Caco-2 (cell line): ENCODE results near the gene EXOC6B. TPM values are rescaled to one million over a fixed set of nuclear protein-coding genes. Genes with fewer than 3 reads are reported as not detected.

Source experiments
- BruUV-seq: library from RNA; stranded (reverse); fragments of 400-500 nt; replicated peaks from 2 replicates; lab custom pipeline; 2021; lab: Mats Ljungman, UMichigan
- CTCF ChIA-PET: fragments of 300-600 bp; sonication (Branson Sonifier 250); formaldehyde crosslinking; loops from one replicate; lab custom pipeline; 2022; ENCODE audit warnings: antibody characterized with exemption; lab: Charles Lee
- POLR2A ChIA-PET: fragments of 300-600 bp; sonication (Branson Sonifier 250); formaldehyde crosslinking; loops from one replicate; lab custom pipeline; 2022; ENCODE audit warnings: antibody characterized with exemption; lab: Charles Lee
- DNase-seq, 2 experiments: peaks; one replicate each; pipeline versions ENCODE4 v3.0.0 to v3.0.0-alpha.2; 2020 to 2022
- H3K27me3 ChIP-seq: replicated peaks from 2 replicates; pipeline ENCODE4 v1.6.0; 2011; ENCODE audit warnings: low read length; ENCODE audit not compliant: control insufficient read depth, insufficient read depth
- H3K36me3 ChIP-seq: 2 replicates; pipeline ENCODE4 v1.5.1; 2011; ENCODE audit warnings: low read length; ENCODE audit not compliant: control insufficient read depth, insufficient read depth
- H3K4me1 ChIP-seq: fragments of 250-450 bp; sonication (Bioruptor Pico); 2 replicates; pipeline ENCODE4 v1.5.1; 2020; ENCODE audit warnings: mild to moderate bottlenecking
- H3K4me3 ChIP-seq: 2 replicates; pipeline ENCODE4 v1.5.1; 2011; ENCODE audit warnings: low read depth, mild to moderate bottlenecking, control low read depth, low read length
- H3K9me3 ChIP-seq: fragments of 250-450 bp; sonication (Bioruptor Pico); 2 replicates; pipeline ENCODE4 v1.5.1; 2020; ENCODE audit warnings: mild to moderate bottlenecking, moderate library complexity
- H3K27ac Mint-ChIP-seq: one replicate; pipeline ENCODE4 v1.8.0; 2022; ENCODE audit warnings: mixed read lengths; ENCODE audit not compliant: unreplicated experiment
- H3K27me3 Mint-ChIP-seq: one replicate; pipeline ENCODE4 v1.8.0; 2022; ENCODE audit warnings: mixed read lengths; ENCODE audit not compliant: insufficient read depth, unreplicated experiment
- H3K36me3 Mint-ChIP-seq: one replicate; pipeline ENCODE4 v1.8.0; 2022; ENCODE audit warnings: mild to moderate bottlenecking, mixed read lengths; ENCODE audit not compliant: insufficient read depth, unreplicated experiment
- H3K4me1 Mint-ChIP-seq: one replicate; pipeline ENCODE4 v1.8.0; 2022; ENCODE audit warnings: low read depth, mixed read lengths; ENCODE audit not compliant: unreplicated experiment
- H3K4me3 Mint-ChIP-seq: one replicate; pipeline ENCODE4 v1.8.0; 2022; ENCODE audit warnings: mild to moderate bottlenecking, moderate library complexity, mixed read lengths; ENCODE audit not compliant: unreplicated experiment
- H3K9me3 Mint-ChIP-seq: one replicate; pipeline ENCODE4 v1.8.0; 2022; ENCODE audit warnings: mixed read lengths; ENCODE audit not compliant: unreplicated experiment
- intact Hi-C: fragments of 100-400 bp; cut with micrococcal nuclease; formaldehyde crosslinking; loops from one replicate; pipeline ENCODE4 v1.10.0; 2022; ENCODE audit not compliant: unreplicated experiment
- total RNA-seq: library from RNA; stranded (reverse); gene quantifications from 2 replicates; pipeline ENCODE4 v1.2.3, GENCODE V29; 2022
- TF ChIP-seq, protein P1 (sequence below), 2 experiments: fragments of 200-600 bp in 1 of 2; IDR thresholded peaks; 1 replicate in 1 of 2; 2 replicates in 1 of 2; pipeline versions ENCODE4 v1.5.1 to v1.8.0; 2011 to 2022; ENCODE audit warnings: antibody characterized with exemption in 1 of 2, control low read depth in 1 of 2, inconsistent platforms in 1 of 2, low read depth in 1 of 2, low read length in 1 of 2, mild to moderate bottlenecking in 1 of 2, moderate library complexity in 1 of 2; ENCODE audit not compliant: insufficient read depth in 1 of 2, severe bottlenecking in 1 of 2, unreplicated experiment in 1 of 2

EXOC6B gene
- total RNA-seq, 1 experiment from 2014 or later, result 36.1 TPM

DNA sequence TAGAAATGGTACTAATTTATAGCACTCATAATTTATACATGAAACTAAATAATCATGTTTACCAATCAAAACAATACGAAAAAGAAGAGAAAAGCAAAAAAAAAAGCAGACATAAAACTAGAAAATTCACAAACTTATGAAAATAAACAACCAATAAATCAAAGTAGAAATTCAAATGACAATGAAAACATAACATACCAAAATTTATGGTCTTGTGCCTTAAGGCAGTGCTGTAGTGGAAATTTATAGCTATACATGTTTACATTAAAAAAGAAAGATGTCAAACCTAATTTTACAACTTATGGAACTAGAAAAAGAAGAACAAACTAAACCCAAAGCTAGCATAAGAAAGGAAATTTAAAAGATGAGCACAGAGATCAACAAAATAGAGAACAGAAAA is 45.2 kb upstream of the EXOC6B start:
- ChIA-PET POLR2A (no interaction called here), CTCF (interaction anchor here (0.9 kb wide), 1 partner anchor 8 kb away, joined by 4 read pairs; no protein-coding TSS in a partner anchor)
- Histone ChIP-seq H3K4me1 (no peaks in the 10 kb centered on the region), H3K27me3 (no peaks in the 10 kb centered on the region), H3K36me3 (no peaks in the 10 kb centered on the region), H3K9me3 (0 out of 2 replicates have a peak, but pooled peaks cover 8% of the 10 kb centered on the region), H3K4me3 (no peak overlapping the region)
- no TSS peak for BruUV-seq
- Mint-ChIP-seq H3K27me3 (peaks cover 5% of the 10 kb centered on the region), H3K4me3 (no peak overlapping the region), H3K9me3 (peaks cover 10% of the 10 kb centered on the region), H3K36me3 (no peaks in the 10 kb centered on the region), H3K4me1 (no peaks in the 10 kb centered on the region), H3K27ac (no peak overlapping the region)
- no peak for DNase-seq
- TF ChIP-seq, protein P1, sequence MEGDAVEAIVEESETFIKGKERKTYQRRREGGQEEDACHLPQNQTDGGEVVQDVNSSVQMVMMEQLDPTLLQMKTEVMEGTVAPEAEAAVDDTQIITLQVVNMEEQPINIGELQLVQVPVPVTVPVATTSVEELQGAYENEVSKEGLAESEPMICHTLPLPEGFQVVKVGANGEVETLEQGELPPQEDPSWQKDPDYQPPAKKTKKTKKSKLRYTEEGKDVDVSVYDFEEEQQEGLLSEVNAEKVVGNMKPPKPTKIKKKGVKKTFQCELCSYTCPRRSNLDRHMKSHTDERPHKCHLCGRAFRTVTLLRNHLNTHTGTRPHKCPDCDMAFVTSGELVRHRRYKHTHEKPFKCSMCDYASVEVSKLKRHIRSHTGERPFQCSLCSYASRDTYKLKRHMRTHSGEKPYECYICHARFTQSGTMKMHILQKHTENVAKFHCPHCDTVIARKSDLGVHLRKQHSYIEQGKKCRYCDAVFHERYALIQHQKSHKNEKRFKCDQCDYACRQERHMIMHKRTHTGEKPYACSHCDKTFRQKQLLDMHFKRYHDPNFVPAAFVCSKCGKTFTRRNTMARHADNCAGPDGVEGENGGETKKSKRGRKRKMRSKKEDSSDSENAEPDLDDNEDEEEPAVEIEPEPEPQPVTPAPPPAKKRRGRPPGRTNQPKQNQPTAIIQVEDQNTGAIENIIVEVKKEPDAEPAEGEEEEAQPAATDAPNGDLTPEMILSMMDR (IDR thresholded peaks at IDR 0.05; ENCODE audit: insufficient read depth in 1 of 2, low read depth in 1 of 2, low read length in 1 of 2, severe bottlenecking in 1 of 2, unreplicated experiment in 1 of 2), result no peak
- intact Hi-C loops, result no loop called here

DNA sequence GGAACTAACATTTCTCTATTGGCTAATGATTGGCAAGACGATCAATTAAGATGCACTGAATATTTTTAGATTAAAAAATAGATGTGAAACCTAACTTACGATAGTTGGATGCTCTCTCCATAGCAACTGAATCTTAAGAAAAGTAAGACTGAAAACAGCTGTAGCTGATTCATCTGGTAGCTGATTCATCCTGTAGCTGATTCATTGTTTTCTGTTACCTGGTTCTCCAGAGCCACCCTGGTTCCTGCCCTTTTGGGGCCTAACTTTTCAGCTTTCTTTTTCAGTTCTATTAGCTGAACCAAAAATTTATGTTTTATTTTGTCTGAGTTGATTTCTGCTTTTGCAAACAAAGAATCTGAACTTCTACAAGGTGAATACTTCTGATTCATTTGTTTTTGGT is 38.7 kb upstream of the EXOC6B start:
- POLR2A ChIA-PET, result no interaction called here
- no peaks in the 10 kb centered on the region for H3K27me3 Mint-ChIP-seq
- Histone ChIP-seq H3K4me1 (peaks cover 3% of the 10 kb centered on the region; the same call in 1 of the 2 replicates), H3K36me3 (no peaks in the 10 kb centered on the region), H3K4me3 (no peak overlapping the region), H3K9me3 (0 out of 2 replicates have a peak, but pooled peaks cover 1% of the 10 kb centered on the region), H3K27me3 (no peaks in the 10 kb centered on the region)
- DNase-seq, result no peak
- intact Hi-C loops, result no loop called here
- CTCF ChIA-PET, result interaction anchor here (0.7 to 1.7 kb wide), 2 partner anchors 23 to 82 kb away, joined by 4 to 5 read pairs; partner anchors contain the start of gene SPR
- H3K4me1 Mint-ChIP-seq, result no peaks in the 10 kb centered on the region
- H3K36me3 Mint-ChIP-seq, result no peaks in the 10 kb centered on the region
- no peak overlapping the region for H3K27ac Mint-ChIP-seq
- H3K4me3 Mint-ChIP-seq, result no peak overlapping the region
- no peaks in the 10 kb centered on the region for H3K9me3 Mint-ChIP-seq
- BruUV-seq, result no TSS peak
- TF ChIP-seq, protein P1 (IDR thresholded peaks at IDR 0.05; ENCODE audit: insufficient read depth in 1 of 2, low read depth in 1 of 2, low read length in 1 of 2, severe bottlenecking in 1 of 2, unreplicated experiment in 1 of 2), result no peak

DNA sequence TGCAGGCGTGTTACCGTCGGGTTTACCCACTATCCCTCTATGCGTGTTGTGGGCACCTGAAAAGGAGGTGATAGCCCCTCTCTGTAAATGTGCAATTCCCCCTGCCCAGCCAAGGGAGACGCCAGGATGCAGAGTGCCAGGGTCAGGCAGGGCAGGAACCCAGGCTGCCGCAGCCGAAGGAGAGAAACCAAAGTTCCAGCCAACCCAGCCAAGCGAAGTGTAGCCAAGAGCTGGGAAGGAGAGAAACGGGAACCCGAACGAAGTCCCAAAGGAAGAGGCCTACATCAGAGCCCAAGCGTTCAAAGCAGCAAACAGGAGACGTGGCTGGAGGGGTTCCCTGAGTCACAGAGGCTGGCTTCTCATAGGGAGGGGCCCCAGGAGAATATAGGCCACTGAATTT is 37.2 kb upstream of the EXOC6B start:
- TF ChIP-seq, protein P1 (IDR thresholded peaks at IDR 0.05; ENCODE audit: insufficient read depth in 1 of 2, low read depth in 1 of 2, low read length in 1 of 2, severe bottlenecking in 1 of 2, unreplicated experiment in 1 of 2), result no peak
- no peaks in the 10 kb centered on the region for H3K27me3 Mint-ChIP-seq
- H3K9me3 Mint-ChIP-seq, result no peaks in the 10 kb centered on the region
- H3K27ac Mint-ChIP-seq, result no peak overlapping the region
- peaks cover 3% of the 10 kb centered on the region; the same call in 1 of the 2 replicates for H3K4me1 ChIP-seq
- ChIA-PET POLR2A (no interaction called here), CTCF (interaction anchor here (0.6 to 1.8 kb wide), 23 partner anchors 8 to 522 kb away, joined by 3 to 18 read pairs (median 5); partner anchors contain the start of genes ALMS1 and SPR)
- H3K36me3 ChIP-seq, result no peaks in the 10 kb centered on the region
- peak overlapping the region; percentile 73 for H3K4me3 Mint-ChIP-seq
- DNase-seq, result no peak
- peaks cover under 1% of the 10 kb centered on the region for H3K4me1 Mint-ChIP-seq
- no peaks in the 10 kb centered on the region for H3K9me3 ChIP-seq
- intact Hi-C loops, result no loop called here
- H3K4me3 ChIP-seq, result no peak overlapping the region
- no peaks in the 10 kb centered on the region for H3K27me3 ChIP-seq
- no TSS peak for BruUV-seq
- H3K36me3 Mint-ChIP-seq, result no peaks in the 10 kb centered on the region
